ENCODE data around the gene THBS3. TPM values are rescaled to one million over a fixed set of nuclear protein-coding genes. Genes with fewer than 3 reads are reported as not detected.

Gene THBS3
- total and polyA plus RNA-seq, 9 of the 15 experiments (the other 6 are each of a cell fraction or from before 2014, with no cell fraction given): 0.59 to 8.3 (median 3.2) TPM

DNA sequence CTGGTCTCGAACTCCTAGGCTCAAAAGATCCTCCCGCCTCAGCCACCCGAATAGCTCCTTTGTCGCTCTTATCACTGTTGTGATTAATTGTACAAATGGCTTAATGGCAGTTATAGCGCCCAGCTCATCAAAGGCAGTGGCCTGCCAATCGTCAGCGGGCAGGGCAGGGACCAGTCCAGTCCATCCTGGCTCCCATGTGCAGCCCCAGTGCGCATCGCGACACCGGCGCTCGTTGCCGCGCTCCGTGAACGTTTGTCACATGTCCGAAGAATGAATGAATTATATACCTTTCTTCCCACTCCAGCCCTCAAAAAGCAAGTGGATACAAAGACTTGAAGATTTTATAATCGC lies 19.2 kb upstream of the THBS3 start (continued):
- TF ChIP-seq E2F3 (CRISPR knock-in tag; IDR thresholded peaks at IDR 0.05) (no peak), NFXL1 (CRISPR knock-in tag; IDR thresholded peaks at IDR 0.05) (no peak), MXI1 (IDR thresholded peaks at IDR 0.05; ENCODE audit: low read depth, low read length) (no peak), CBFA2T3 (IDR thresholded peaks at IDR 0.05) (no peak), CREM (IDR thresholded peaks at IDR 0.05; ENCODE audit: low read depth) (no peak), SNIP1 (IDR thresholded peaks at IDR 0.05; ENCODE audit: low read depth) (no peak), RBM25 (IDR thresholded peaks at IDR 0.05; ENCODE audit: low read depth, low read length, severe bottlenecking) (no peak), RFX5 (IDR thresholded peaks at IDR 0.05; ENCODE audit: low read depth, low read length) (no peak), HNRNPL (IDR thresholded peaks at IDR 0.05; ENCODE audit: low read depth, low read length) (no peak), COPS2 (conservative IDR thresholded peaks at IDR 0.05) (no peak), BRD9 (IDR thresholded peaks at IDR 0.05; ENCODE audit: low read depth, partially characterized antibody) (peak; percentile 3), EGR1 (conservative IDR thresholded peaks at IDR 0.05) (no peak), JUND (IDR thresholded peaks at IDR 0.05; ENCODE audit: borderline replicate concordance, low read depth, low read length) (no peak), JUND (tag; IDR thresholded peaks at IDR 0.05; ENCODE audit: borderline replicate concordance, low read depth, low read length) (no peak; the same call in 2 of the 3 replicates), SIN3A (IDR thresholded peaks at IDR 0.05; ENCODE audit: borderline replicate concordance in 2 of 2, control insufficient read depth in 1 of 2, low read depth in 2 of 2, low read length in 2 of 2) (no peak; a peak in 1 of 4 replicates), FOXK1 (CRISPR knock-in tag; IDR thresholded peaks at IDR 0.05; ENCODE audit: borderline replicate concordance) (no peak), NR1H2 (CRISPR knock-in tag; IDR thresholded peaks at IDR 0.05) (no peak), NFE2 (IDR thresholded peaks at IDR 0.05; ENCODE audit: low read depth) (no peak), NELFE (IDR thresholded peaks at IDR 0.05; ENCODE audit: insufficient read depth, insufficient read length) (no peak), TCF7L2 (IDR thresholded peaks at IDR 0.05; ENCODE audit: low read depth, low read length) (no peak)
- TF ChIP-seq, protein P1, sequence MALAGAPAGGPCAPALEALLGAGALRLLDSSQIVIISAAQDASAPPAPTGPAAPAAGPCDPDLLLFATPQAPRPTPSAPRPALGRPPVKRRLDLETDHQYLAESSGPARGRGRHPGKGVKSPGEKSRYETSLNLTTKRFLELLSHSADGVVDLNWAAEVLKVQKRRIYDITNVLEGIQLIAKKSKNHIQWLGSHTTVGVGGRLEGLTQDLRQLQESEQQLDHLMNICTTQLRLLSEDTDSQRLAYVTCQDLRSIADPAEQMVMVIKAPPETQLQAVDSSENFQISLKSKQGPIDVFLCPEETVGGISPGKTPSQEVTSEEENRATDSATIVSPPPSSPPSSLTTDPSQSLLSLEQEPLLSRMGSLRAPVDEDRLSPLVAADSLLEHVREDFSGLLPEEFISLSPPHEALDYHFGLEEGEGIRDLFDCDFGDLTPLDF (CRISPR knock-in tag; IDR thresholded peaks at IDR 0.05): no peak
- TF ChIP-seq, protein P2, sequence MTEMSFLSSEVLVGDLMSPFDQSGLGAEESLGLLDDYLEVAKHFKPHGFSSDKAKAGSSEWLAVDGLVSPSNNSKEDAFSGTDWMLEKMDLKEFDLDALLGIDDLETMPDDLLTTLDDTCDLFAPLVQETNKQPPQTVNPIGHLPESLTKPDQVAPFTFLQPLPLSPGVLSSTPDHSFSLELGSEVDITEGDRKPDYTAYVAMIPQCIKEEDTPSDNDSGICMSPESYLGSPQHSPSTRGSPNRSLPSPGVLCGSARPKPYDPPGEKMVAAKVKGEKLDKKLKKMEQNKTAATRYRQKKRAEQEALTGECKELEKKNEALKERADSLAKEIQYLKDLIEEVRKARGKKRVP (CRISPR knock-in tag; IDR thresholded peaks at IDR 0.05): no peak
- TF ChIP-seq, protein P3, sequence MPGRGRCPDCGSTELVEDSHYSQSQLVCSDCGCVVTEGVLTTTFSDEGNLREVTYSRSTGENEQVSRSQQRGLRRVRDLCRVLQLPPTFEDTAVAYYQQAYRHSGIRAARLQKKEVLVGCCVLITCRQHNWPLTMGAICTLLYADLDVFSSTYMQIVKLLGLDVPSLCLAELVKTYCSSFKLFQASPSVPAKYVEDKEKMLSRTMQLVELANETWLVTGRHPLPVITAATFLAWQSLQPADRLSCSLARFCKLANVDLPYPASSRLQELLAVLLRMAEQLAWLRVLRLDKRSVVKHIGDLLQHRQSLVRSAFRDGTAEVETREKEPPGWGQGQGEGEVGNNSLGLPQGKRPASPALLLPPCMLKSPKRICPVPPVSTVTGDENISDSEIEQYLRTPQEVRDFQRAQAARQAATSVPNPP (IDR thresholded peaks at IDR 0.05; ENCODE audit: borderline replicate concordance, insufficient read depth, insufficient read length): no peak
- TF ChIP-seq, protein P4, sequence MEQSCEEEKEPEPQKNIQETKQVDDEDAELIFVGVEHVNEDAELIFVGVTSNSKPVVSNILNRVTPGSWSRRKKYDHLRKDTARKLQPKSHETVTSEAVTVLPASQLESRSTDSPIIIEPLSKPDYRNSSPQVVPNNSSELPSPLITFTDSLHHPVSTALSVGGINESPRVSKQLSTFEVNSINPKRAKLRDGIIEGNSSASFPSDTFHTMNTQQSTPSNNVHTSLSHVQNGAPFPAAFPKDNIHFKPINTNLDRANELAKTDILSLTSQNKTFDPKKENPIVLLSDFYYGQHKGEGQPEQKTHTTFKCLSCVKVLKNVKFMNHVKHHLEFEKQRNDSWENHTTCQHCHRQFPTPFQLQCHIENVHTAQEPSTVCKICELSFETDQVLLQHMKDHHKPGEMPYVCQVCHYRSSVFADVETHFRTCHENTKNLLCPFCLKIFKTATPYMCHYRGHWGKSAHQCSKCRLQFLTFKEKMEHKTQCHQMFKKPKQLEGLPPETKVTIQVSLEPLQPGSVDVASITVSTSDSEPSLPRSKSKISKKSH (CRISPR knock-in tag; IDR thresholded peaks at IDR 0.05): no peak
- TF ChIP-seq, protein P5, sequence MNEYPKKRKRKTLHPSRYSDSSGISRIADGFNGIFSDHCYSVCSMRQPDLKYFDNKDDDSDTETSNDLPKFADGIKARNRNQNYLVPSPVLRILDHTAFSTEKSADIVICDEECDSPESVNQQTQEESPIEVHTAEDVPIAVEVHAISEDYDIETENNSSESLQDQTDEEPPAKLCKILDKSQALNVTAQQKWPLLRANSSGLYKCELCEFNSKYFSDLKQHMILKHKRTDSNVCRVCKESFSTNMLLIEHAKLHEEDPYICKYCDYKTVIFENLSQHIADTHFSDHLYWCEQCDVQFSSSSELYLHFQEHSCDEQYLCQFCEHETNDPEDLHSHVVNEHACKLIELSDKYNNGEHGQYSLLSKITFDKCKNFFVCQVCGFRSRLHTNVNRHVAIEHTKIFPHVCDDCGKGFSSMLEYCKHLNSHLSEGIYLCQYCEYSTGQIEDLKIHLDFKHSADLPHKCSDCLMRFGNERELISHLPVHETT (CRISPR knock-in tag; conservative IDR thresholded peaks at IDR 0.05 in 1 of 2, IDR thresholded peaks at IDR 0.05 in 1 of 2): no peak; a peak in 1 of 4 replicates
